K562 (cell line): ENCODE data around the gene CELA3B. TPM values are rescaled to one million over a fixed set of nuclear protein-coding genes. Genes with fewer than 3 reads are reported as not detected.
A peak's percentile ranks its signal among the peaks of the same experiment; 100 is the strongest.

Source experiments
- ILF3 ChIP-seq: fragments of 450-650 bp; IDR thresholded peaks from 2 replicates; pipeline ENCODE4 v1.6.1; 2018; ENCODE audit warnings: antibody characterized with exemption, mild to moderate bottlenecking, moderate library complexity, borderline replicate concordance
- KAT8 ChIP-seq: fragments of 450-650 bp; IDR thresholded peaks from 2 replicates; pipeline ENCODE4 v1.6.1; 2016; ENCODE audit warnings: low read depth, mild to moderate bottlenecking
- POLR3A ChIP-seq: IDR thresholded peaks from 2 replicates; pipeline ENCODE4 v1.6.1; 2011; ENCODE audit warnings: borderline replicate concordance, mild to moderate bottlenecking, moderate library complexity; ENCODE audit not compliant: insufficient read length, insufficient read depth; ENCODE audit errors: extremely low read depth
- SUPT5H ChIP-seq: fragments of 450-650 bp; IDR thresholded peaks from 2 replicates; pipeline ENCODE4 v1.6.1; 2016
- UBTF ChIP-seq, 2 experiments: IDR thresholded peaks; 2 replicates each; pipeline ENCODE4 v1.6.1; 2012; ENCODE audit warnings: improper control_type of control experiment in 2 of 2, low read depth in 2 of 2, low read length in 2 of 2, borderline replicate concordance in 1 of 2
- WHSC1 ChIP-seq: IDR thresholded peaks from one replicate; pipeline ENCODE4 v1.6.1; 2012; ENCODE audit warnings: low read length, control low read depth, inconsistent platforms
- ZBTB7A ChIP-seq: IDR thresholded peaks from 2 replicates; pipeline ENCODE4 v1.6.1; 2011; ENCODE audit warnings: low read depth, mild to moderate bottlenecking, low read length, moderate library complexity, borderline replicate concordance; ENCODE audit not compliant: control insufficient read depth
- ZNF175 ChIP-seq: fragments of 200-800 bp; sonication (Bioruptor generic); IDR thresholded peaks from 2 replicates; pipeline ENCODE4 v1.6.1; 2016; ENCODE audit warnings: low read depth, mild to moderate bottlenecking, missing genetic modification characterization, missing compliant biosample characterization
- ZNF277 ChIP-seq: fragments of 250-450 bp; sonication (Bioruptor Pico); IDR thresholded peaks from 2 replicates; pipeline ENCODE4 v1.8.0; 2022; ENCODE audit warnings: inconsistent platforms, mild to moderate bottlenecking, moderate library complexity, borderline replicate concordance
- ZNF436 ChIP-seq: fragments of 250-450, 450-650 bp; sonication (Bioruptor Pico); formaldehyde crosslinking; IDR thresholded peaks from 2 replicates; pipeline ENCODE4 v1.7.0; 2020; ENCODE audit warnings: mild to moderate bottlenecking
- ZNF668 ChIP-seq: fragments of 250-450 bp; sonication (Bioruptor Pico); IDR thresholded peaks from 2 replicates; pipeline ENCODE4 v1.8.0; 2022; ENCODE audit warnings: mild to moderate bottlenecking, inconsistent platforms
- polyA plus RNA-seq, 8 experiments: library from polyadenylated mRNA; depleted of rRNA in 4 of 8; stranded (reverse) in 5 of 8; unstranded in 3 of 8; fragments of >200 nt; fragmentation: Nextera tagmentation in 2 of 8; fragmentation: Illumina TruSeq in 1 of 8; extraction: Ambion mirVana in 2 of 8; extraction: Trizol in 1 of 8; gene quantifications; 2 replicates each; pipeline versions ENCODE4 v1.2.1 to v1.2.3, GENCODE V29; 2011 to 2014; ENCODE audit warnings: inconsistent platforms in 1 of 8, missing spikeins in 1 of 8
- total RNA-seq, 7 experiments: library from RNA; depleted of rRNA in 6 of 7; stranded (reverse); fragments of >200 nt in 6 of 7; fragmentation: Illumina TruSeq in 2 of 7; extraction: Trizol in 2 of 7; gene quantifications; 2 replicates each; pipeline versions ENCODE4 v1.2.1 to v1.2.3, GENCODE V29; 2011 to 2021; ENCODE audit warnings: low replicate concordance in 1 of 7
- TF ChIP-seq, protein P1 (sequence below), 2 experiments: fragments of 450-650 bp in 1 of 2; sonication (generic) in 1 of 2; formaldehyde crosslinking; conservative IDR thresholded peaks; 2 replicates each; pipeline versions ENCODE4 v1.4.0 to v1.8.1; 2020 to 2022; ENCODE audit warnings: mild to moderate bottlenecking in 1 of 2, missing genetic modification reagents in 1 of 2

CELA3B gene
- total and polyA plus RNA-seq, 9 of the 15 experiments (the other 6 are each of a cell fraction or from before 2014, with no cell fraction given), result 3.1 TPM; not detected in 8

DNA sequence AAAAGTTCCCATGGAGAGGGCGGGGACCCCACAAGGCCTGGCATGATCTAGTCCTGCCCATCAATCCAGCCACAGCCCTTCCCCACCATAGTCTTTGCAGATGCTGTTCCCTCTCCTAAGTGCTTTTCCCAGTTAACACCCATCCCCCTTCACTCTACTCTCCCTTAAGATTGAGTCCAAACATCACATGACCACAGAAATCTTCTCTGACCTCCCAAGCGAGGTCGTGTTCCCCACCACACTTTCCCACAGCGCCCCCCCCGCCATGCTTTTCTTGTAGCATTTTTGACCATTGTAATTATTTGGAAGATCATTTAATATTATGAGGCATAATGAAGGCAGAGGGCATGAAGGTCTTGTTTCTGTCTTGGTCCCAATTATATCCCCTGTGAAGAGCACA lies 35.5 kb upstream of the CELA3B start (continued):
- peak; percentile 28; the same call in 1 of the 2 replicates for TF ChIP-seq ZBTB7A
- TF ChIP-seq ZNF436 (CRISPR knock-in tag), result no peak
- TF ChIP-seq ILF3, result no peak
- no peak for TF ChIP-seq WHSC1
- TF ChIP-seq, protein P1, sequence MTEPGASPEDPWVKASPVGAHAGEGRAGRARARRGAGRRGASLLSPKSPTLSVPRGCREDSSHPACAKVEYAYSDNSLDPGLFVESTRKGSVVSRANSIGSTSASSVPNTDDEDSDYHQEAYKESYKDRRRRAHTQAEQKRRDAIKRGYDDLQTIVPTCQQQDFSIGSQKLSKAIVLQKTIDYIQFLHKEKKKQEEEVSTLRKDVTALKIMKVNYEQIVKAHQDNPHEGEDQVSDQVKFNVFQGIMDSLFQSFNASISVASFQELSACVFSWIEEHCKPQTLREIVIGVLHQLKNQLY (CRISPR knock-in tag; conservative IDR thresholded peaks at IDR 0.05), result no peak
- no peak for TF ChIP-seq ZNF668 (CRISPR knock-in tag)
- TF ChIP-seq ZNF277, result no peak
- TF ChIP-seq SUPT5H, result no peak
- no peak for TF ChIP-seq UBTF (IDR thresholded peaks at IDR 0.05; ENCODE audit: borderline replicate concordance in 1 of 2, low read depth in 2 of 2, low read length in 2 of 2)
- no peak for TF ChIP-seq ZNF175
- no peak for TF ChIP-seq POLR3A
- TF ChIP-seq KAT8, result no peak
